GM12874 (cell line): Measurements from ENCODE around the gene C12orf42.

ENCODE experiments used
- CTCF ChIP-seq: IDR thresholded peaks from 2 replicates; pipeline ENCODE4 v1.5.1; 2011; ENCODE audit warnings: low read depth, mild to moderate bottlenecking, control low read depth, low read length, moderate library complexity; ENCODE audit not compliant: insufficient read depth

C12orf42 gene

GRCh38 chr12:103523771-103524170 lies 28.0 kb upstream of the C12orf42 start:
- TF ChIP-seq CTCF = no peak

- no peak for TF ChIP-seq CTCF
Observed at GRCh38 chr12:103520686-103521215, 25.0 kb upstream of the C12orf42 start.

- no peak for TF ChIP-seq CTCF
Observed at GRCh38 chr12:103519632-103520031, 23.9 kb upstream of the C12orf42 start.

- TF ChIP-seq CTCF = no peak
Observed at GRCh38 chr12:103518899-103519298, 23.1 kb upstream of the C12orf42 start.

- TF ChIP-seq CTCF = no peak
Observed at GRCh38 chr12:103517161-103517560, 21.4 kb upstream of the C12orf42 start.

GRCh38 chr12:103515341-103515740 lies 19.6 kb upstream of the C12orf42 start:
- no peak for TF ChIP-seq CTCF

GRCh38 chr12:103513875-103514274 lies 18.1 kb upstream of the C12orf42 start:
- no peak for TF ChIP-seq CTCF
